Breast epithelium (tissue), 4 donors: ENCODE results near the gene DCN. TPM values are rescaled to one million over a fixed set of nuclear protein-coding genes. Genes with fewer than 3 reads are reported as not detected.

Experiments used
- DNase-seq, 2 donors: peaks; one replicate each; pipeline ENCODE4 v3.0.0-alpha.2; 2019; ENCODE audit warnings: low spot score in 2 of 2
- H3K27ac ChIP-seq, 2 donors: fragments of 200-600 bp; sonication (generic) in 1 of 2; one replicate each; pipeline ENCODE4 v1.5.1; 2016 to 2019; ENCODE audit warnings: mild to moderate bottlenecking in 1 of 2
- H3K27me3 ChIP-seq, 2 donors: fragments of 200-600 bp; sonication (generic) in 1 of 2; one replicate each; pipeline versions ENCODE4 v1.5.1 to v1.6.0; 2017 to 2019; ENCODE audit warnings: control low read depth in 1 of 2, mild to moderate bottlenecking in 1 of 2
- H3K36me3 ChIP-seq: fragments of 200-600 bp; one replicate; pipeline ENCODE4 v1.5.1; 2019
- H3K4me1 ChIP-seq, 2 donors: fragments of 200-600 bp; sonication (generic); one replicate each; pipeline ENCODE4 v1.5.1; 2016 to 2019; ENCODE audit warnings: control low read depth in 1 of 2
- H3K4me3 ChIP-seq, 3 donors: fragments of 200-600 bp; sonication (generic); 1 replicate in 2 of 3; 2 replicates in 1 of 3; pipeline ENCODE4 v1.5.1; 2016 to 2019; ENCODE audit warnings: mild to moderate bottlenecking in 3 of 3, moderate library complexity in 2 of 3
- H3K9me3 ChIP-seq, 2 donors: fragments of 200-600 bp; sonication (generic) in 1 of 2; one replicate each; pipeline ENCODE4 v1.5.1; 2016 to 2019; ENCODE audit warnings: control low read depth in 1 of 2
- CTCF ChIP-seq, 3 donors: fragments of 450-650 bp; IDR thresholded peaks; one replicate each; pipeline ENCODE4 v1.5.1; 2016 to 2017; ENCODE audit warnings: antibody characterized with exemption in 3 of 3, mild to moderate bottlenecking in 3 of 3, moderate library complexity in 3 of 3
- POLR2A ChIP-seq: fragments of 450-650 bp; IDR thresholded peaks from one replicate; pipeline ENCODE4 v1.6.1; 2016; ENCODE audit warnings: antibody characterized with exemption, mild to moderate bottlenecking, moderate library complexity
- POLR2AphosphoS5 ChIP-seq, 3 donors: sonication (generic); formaldehyde crosslinking; IDR thresholded peaks; one replicate each; pipeline ENCODE4 v1.6.1; 2017; ENCODE audit warnings: antibody characterized with exemption in 3 of 3
- intact Hi-C: fragments of 100-400 bp; cut with DNase I; formaldehyde crosslinking; loops from one replicate; pipeline ENCODE4 v1.15.1; 2023; ENCODE audit warnings: low total_unique reads
- total RNA-seq, 3 donors: library from RNA; depleted of rRNA; stranded (reverse); fragments of >200 nt; gene quantifications; one replicate each; pipeline ENCODE4 v1.1.0, GENCODE V29; 2016

The DCN gene, protein sequence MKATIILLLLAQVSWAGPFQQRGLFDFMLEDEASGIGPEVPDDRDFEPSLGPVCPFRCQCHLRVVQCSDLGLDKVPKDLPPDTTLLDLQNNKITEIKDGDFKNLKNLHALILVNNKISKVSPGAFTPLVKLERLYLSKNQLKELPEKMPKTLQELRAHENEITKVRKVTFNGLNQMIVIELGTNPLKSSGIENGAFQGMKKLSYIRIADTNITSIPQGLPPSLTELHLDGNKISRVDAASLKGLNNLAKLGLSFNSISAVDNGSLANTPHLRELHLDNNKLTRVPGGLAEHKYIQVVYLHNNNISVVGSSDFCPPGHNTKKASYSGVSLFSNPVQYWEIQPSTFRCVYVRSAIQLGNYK
- 1,000 to 10,000 TPM; 1,081 to 4,374 (median 1,702) TPM for total RNA-seq

GRCh38 chr12:91182636-91183455 is at the start of gene DCN:
DCN (minus strand) TSS chr12:91182817; CDS start chr12:91178552, 4,265 bp downstream.
- TF ChIP-seq POLR2AphosphoS5 (IDR thresholded peaks at IDR 0.05), result no peak
- TF ChIP-seq POLR2A, result no peak
- no peak for TF ChIP-seq CTCF (IDR thresholded peaks at IDR 0.05)
- Histone ChIP-seq H3K36me3 (no peaks in the 10 kb centered on the region), H3K4me3 (peak within 1 kb of the TSS; percentile 49 to 59 (median 53)), H3K9me3 (no peaks in the 10 kb centered on the region), H3K27me3 (no peaks in the 10 kb centered on the region), H3K27ac (peak within 1 kb of the TSS; percentile 74 to 77), H3K4me1 (no peaks in the 10 kb centered on the region)
- DNase-seq, result no peak
- intact Hi-C loops, result no loop called here

- DNase-seq, result no peak
- intact Hi-C loops, result no loop called here
- no peaks in the 10 kb centered on the region for H3K27me3 ChIP-seq
Measured at GRCh38 chr12:91230841-91231240, 48.2 kb upstream of the DCN start.

GRCh38 chr12:91226951-91227350 is 44.3 kb upstream of the DCN start:
- intact Hi-C loops, result no loop called here
- Histone ChIP-seq H3K36me3 (no peaks in the 10 kb centered on the region), H3K4me3 (no peak overlapping the region), H3K4me1 (no peaks in the 10 kb centered on the region), H3K9me3 (no peaks in the 10 kb centered on the region), H3K27ac (peak overlapping the region in 1 of 2 donors; percentile 43), H3K27me3 (no peaks in the 10 kb centered on the region)
- TF ChIP-seq CTCF (IDR thresholded peaks at IDR 0.05), result no peak
- TF ChIP-seq POLR2A, result no peak
- TF ChIP-seq POLR2AphosphoS5 (IDR thresholded peaks at IDR 0.05), result no peak
- no peak for DNase-seq

More at GRCh38 chr12:91230841-91231240, 48.2 kb upstream of the DCN start:
- no peak overlapping the region for H3K27ac ChIP-seq
- H3K36me3 ChIP-seq, result no peaks in the 10 kb centered on the region
- H3K4me3 ChIP-seq, result no peak overlapping the region
- H3K9me3 ChIP-seq, result no peaks in the 10 kb centered on the region
- no peaks in the 10 kb centered on the region for H3K4me1 ChIP-seq
- TF ChIP-seq POLR2AphosphoS5 (IDR thresholded peaks at IDR 0.05), result no peak
- no peak for TF ChIP-seq POLR2A
- TF ChIP-seq CTCF (IDR thresholded peaks at IDR 0.05), result no peak

GRCh38 chr12:91225316-91225715 is 42.7 kb upstream of the DCN start:
- no peak overlapping the region for H3K4me3 ChIP-seq
- intact Hi-C loops, result no loop called here
- H3K27me3 ChIP-seq, result no peaks in the 10 kb centered on the region
- H3K27ac ChIP-seq, result no peak overlapping the region
- no peak for DNase-seq
- H3K9me3 ChIP-seq, result no peaks in the 10 kb centered on the region
- TF ChIP-seq POLR2A, result no peak
- no peak for TF ChIP-seq CTCF (IDR thresholded peaks at IDR 0.05)
- peak in 1 of 3 donors; percentile 61 for TF ChIP-seq POLR2AphosphoS5 (IDR thresholded peaks at IDR 0.05)
- H3K36me3 ChIP-seq, result no peaks in the 10 kb centered on the region
- H3K4me1 ChIP-seq, result no peaks in the 10 kb centered on the region

- no peak for DNase-seq
- Histone ChIP-seq H3K36me3 (no peaks in the 10 kb centered on the region), H3K27ac (peak overlapping the region in 1 of 2 donors; percentile 46), H3K4me1 (no peaks in the 10 kb centered on the region), H3K9me3 (no peaks in the 10 kb centered on the region), H3K27me3 (no peaks in the 10 kb centered on the region), H3K4me3 (no peak overlapping the region)
- intact Hi-C loops, result no loop called here
- TF ChIP-seq CTCF (IDR thresholded peaks at IDR 0.05), result no peak
- no peak for TF ChIP-seq POLR2A
- TF ChIP-seq POLR2AphosphoS5 (IDR thresholded peaks at IDR 0.05), result no peak
Measured at GRCh38 chr12:91224401-91224800, 41.8 kb upstream of the DCN start.
